Parathyroid adenoma (tissue), 2 donors: ENCODE measurements around the gene FANCI.

Experiments used
- H2AFZ ChIP-seq: fragments of 300-600 bp; sonication (generic); one replicate; pipeline ENCODE4 v1.7.0; 2017; ENCODE audit warnings: antibody characterized with exemption, mild to moderate bottlenecking
- H3K27ac ChIP-seq: fragments of 300-600 bp; sonication (generic); one replicate; pipeline ENCODE4 v1.7.0; 2017
- H3K27me3 ChIP-seq: fragments of 300-600 bp; sonication (generic); one replicate; pipeline ENCODE4 v1.7.0; 2017; ENCODE audit warnings: low read length; ENCODE audit not compliant: control insufficient read depth, insufficient read depth
- H3K36me3 ChIP-seq: fragments of 300-600 bp; sonication (generic); one replicate; pipeline ENCODE4 v1.7.0; 2017; ENCODE audit warnings: low read length; ENCODE audit not compliant: control insufficient read depth, insufficient read depth
- H3K4me1 ChIP-seq: fragments of 300-600 bp; sonication (generic); one replicate; pipeline ENCODE4 v1.7.0; 2017; ENCODE audit warnings: control low read depth
- H3K4me2 ChIP-seq: fragments of 300-600 bp; sonication (generic); one replicate; pipeline ENCODE4 v1.7.0; 2017; ENCODE audit warnings: low read length
- H3K4me3 ChIP-seq: fragments of 300-600 bp; sonication (generic); one replicate; pipeline ENCODE4 v1.7.0; 2017; ENCODE audit warnings: low read depth, low read length
- H3K79me2 ChIP-seq: fragments of 300-600 bp; sonication (generic); one replicate; pipeline ENCODE4 v1.7.0; 2017; ENCODE audit warnings: control low read depth
- H3K9ac ChIP-seq: fragments of 300-600 bp; sonication (generic); one replicate; pipeline ENCODE4 v1.7.0; 2017; ENCODE audit warnings: mild to moderate bottlenecking
- H3K9me3 ChIP-seq: fragments of 300-600 bp; sonication (generic); one replicate; pipeline ENCODE4 v1.7.0; 2017; ENCODE audit warnings: low read length; ENCODE audit not compliant: control insufficient read depth
- CTCF ChIP-seq: fragments of 300-600 bp; sonication (generic); IDR thresholded peaks from one replicate; pipeline ENCODE4 v1.7.0; 2017; ENCODE audit warnings: antibody characterized with exemption, mild to moderate bottlenecking
- donor health status: primary hyperparathyroidism.

FANCI gene

GRCh38 chr15:89353991-89354390, 110.2 kb downstream of the FANCI start:
- TF ChIP-seq CTCF = no peak
- Histone ChIP-seq H3K9ac (no peak overlapping the region), H3K4me1 (no peaks in the 10 kb centered on the region), H3K27ac (no peak overlapping the region), H3K4me3 (no peak overlapping the region), H3K4me2 (no peak overlapping the region), H3K9me3 (no peaks in the 10 kb centered on the region), H3K79me2 (no peaks in the 10 kb centered on the region), H2AFZ (no peak overlapping the region), H3K36me3 (no peaks in the 10 kb centered on the region), H3K27me3 (no peaks in the 10 kb centered on the region)

GRCh38 chr15:89356634-89357298, 113.0 kb downstream of the FANCI start:
- Histone ChIP-seq H3K27me3 (no peaks in the 10 kb centered on the region), H3K9me3 (no peaks in the 10 kb centered on the region), H3K79me2 (no peaks in the 10 kb centered on the region), H2AFZ (no peak overlapping the region), H3K36me3 (no peaks in the 10 kb centered on the region), H3K4me1 (no peaks in the 10 kb centered on the region), H3K27ac (no peak overlapping the region), H3K4me3 (no peak overlapping the region), H3K9ac (no peak overlapping the region), H3K4me2 (no peak overlapping the region)
- TF ChIP-seq CTCF = peak; percentile 10

GRCh38 chr15:89358435-89358754, 114.6 kb downstream of the FANCI start:
- H3K4me1 ChIP-seq = no peaks in the 10 kb centered on the region
- no peak overlapping the region for H3K4me3 ChIP-seq
- H3K9ac ChIP-seq = no peak overlapping the region
- no peak overlapping the region for H3K4me2 ChIP-seq
- no peaks in the 10 kb centered on the region for H3K79me2 ChIP-seq
- H2AFZ ChIP-seq = peak overlapping the region; percentile 69
- TF ChIP-seq CTCF = no peak
- H3K27me3 ChIP-seq = no peaks in the 10 kb centered on the region
- H3K9me3 ChIP-seq = no peaks in the 10 kb centered on the region
- no peak overlapping the region for H3K27ac ChIP-seq
- no peaks in the 10 kb centered on the region for H3K36me3 ChIP-seq

- Histone ChIP-seq H3K4me3 (no peak overlapping the region), H2AFZ (peak overlapping the region; percentile 69), H3K36me3 (no peaks in the 10 kb centered on the region), H3K27ac (no peak overlapping the region), H3K9me3 (no peaks in the 10 kb centered on the region), H3K79me2 (no peaks in the 10 kb centered on the region), H3K27me3 (no peaks in the 10 kb centered on the region), H3K9ac (no peak overlapping the region), H3K4me2 (peak overlapping the region; percentile 69), H3K4me1 (no peaks in the 10 kb centered on the region)
- peak; percentile 93 for TF ChIP-seq CTCF
These were observed 115.1 kb downstream of the FANCI start for GRCh38 chr15:89358755-89359439.
